B cell (primary cell): ENCODE data around the gene MTRF1. TPM values are rescaled to one million over a fixed set of nuclear protein-coding genes. Genes with fewer than 3 reads are reported as not detected.

Experiments
- ATAC-seq: fragments of 200-7000 bp; cut with Tn5 transposase; one replicate; pipeline ENCODE4 v1.10.0; 2021; ENCODE audit warnings: low read depth, mild to moderate bottlenecking, moderate number of reproducible peaks, moderate library complexity
- CTCF ChIA-PET: fragments of 350-600 bp; sonication (Branson Sonifier 250); formaldehyde crosslinking; loops from one replicate; lab custom pipeline; 2021; ENCODE audit warnings: antibody characterized with exemption, inconsistent platforms; lab: Charles Lee
- POLR2A ChIA-PET: fragments of 350-600 bp; sonication (Branson Sonifier 250); formaldehyde crosslinking; loops from one replicate; lab custom pipeline; 2021; ENCODE audit warnings: antibody characterized with exemption; lab: Charles Lee
- DNase-seq: peaks from one replicate; pipeline ENCODE4 v3.0.0; 2013
- H2AFZ ChIP-seq: 2 replicates; pipeline ENCODE4 v1.6.1; 2012; ENCODE audit warnings: mild to moderate bottlenecking, low read depth, low read length; ENCODE audit not compliant: insufficient read depth, poor library complexity, severe bottlenecking
- H3K27ac ChIP-seq, 2 donors: 1 replicate in 1 of 2; 2 replicates in 1 of 2; pipeline ENCODE4 v1.5.1; 2012 to 2013; ENCODE audit warnings: low read length in 2 of 2, mild to moderate bottlenecking in 2 of 2, moderate library complexity in 1 of 2
- H3K27me3 ChIP-seq, 4 experiments: fragments of 200-600 bp in 1 of 4; sonication (generic) in 1 of 4; replicated peaks in 1 of 4; 1 replicate in 2 of 4; 2 replicates in 2 of 4; pipeline versions ENCODE4 v1.6.1 to v1.7.0; 2013 to 2016; ENCODE audit warnings: low read length in 3 of 4, mild to moderate bottlenecking in 2 of 4, mixed read lengths in 1 of 4, moderate library complexity in 1 of 4; ENCODE audit not compliant: insufficient read depth in 4 of 4, control insufficient read depth in 3 of 4; ENCODE audit errors: control extremely low read depth in 1 of 4
- H3K36me3 ChIP-seq, 2 experiments: replicated peaks in 1 of 2; 1 replicate in 1 of 2; 2 replicates in 1 of 2; pipeline versions ENCODE4 v1.6.1 to v1.7.1; 2013; ENCODE audit warnings: low read length in 1 of 2; ENCODE audit not compliant: insufficient read depth in 2 of 2, control insufficient read depth in 1 of 2; ENCODE audit errors: control extremely low read depth in 1 of 2, extremely low read depth in 1 of 2
- H3K4me1 ChIP-seq, 2 donors: fragments of 200-600 bp in 1 of 2; sonication (generic) in 1 of 2; 1 replicate in 1 of 2; 2 replicates in 1 of 2; pipeline versions ENCODE4 v1.5.1 to v1.6.1; 2013 to 2017; ENCODE audit warnings: low read length in 2 of 2; ENCODE audit not compliant: control insufficient read depth in 2 of 2, insufficient read depth in 2 of 2
- H3K4me2 ChIP-seq: replicated peaks from 2 replicates; pipeline ENCODE3; 2012; ENCODE audit warnings: mild to moderate bottlenecking, low read depth, low read length; ENCODE audit not compliant: poor library complexity, severe bottlenecking
- H3K4me3 ChIP-seq, 5 experiments: fragments of 200-600 bp in 1 of 5; sonication (generic) in 1 of 5; 1 replicate in 3 of 5; 2 replicates in 2 of 5; pipeline versions ENCODE4 v1.5.1 to v1.7.0; 2011 to 2016; ENCODE audit warnings: low read length in 4 of 5, mild to moderate bottlenecking in 4 of 5, low read depth in 2 of 5, control low read depth in 1 of 5, moderate library complexity in 1 of 5; ENCODE audit not compliant: insufficient read depth in 1 of 5; ENCODE audit errors: control extremely low read depth in 1 of 5, extremely low read depth in 1 of 5
- H3K79me2 ChIP-seq: fragments of 200-600 bp; sonication (generic); one replicate; pipeline ENCODE4 v1.6.0; 2016; ENCODE audit warnings: low read length; ENCODE audit not compliant: control insufficient read depth, insufficient read depth
- H3K9ac ChIP-seq: fragments of 200-600 bp; sonication (generic); 2 replicates; pipeline ENCODE4 v1.6.1; 2017; ENCODE audit warnings: mild to moderate bottlenecking, low read length, moderate library complexity
- H3K9me3 ChIP-seq, 3 donors: one replicate each; pipeline versions ENCODE4 v1.6.1 to v1.7.1; 2013; ENCODE audit warnings: low read length in 2 of 3; ENCODE audit not compliant: control insufficient read depth in 2 of 3, insufficient read depth in 1 of 3; ENCODE audit errors: control extremely low read depth in 1 of 3
- H4K20me1 ChIP-seq: 2 replicates; pipeline ENCODE4 v1.6.0; 2012; ENCODE audit warnings: mild to moderate bottlenecking, low read length; ENCODE audit not compliant: insufficient read depth, control insufficient read depth, poor library complexity, severe bottlenecking
- H3K27ac Mint-ChIP-seq: one replicate; pipeline ENCODE4 v1.8.0; 2021; ENCODE audit warnings: mixed read lengths
- H3K27me3 Mint-ChIP-seq: one replicate; pipeline ENCODE4 v1.8.0; 2021; ENCODE audit warnings: mixed read lengths
- H3K4me1 Mint-ChIP-seq: one replicate; pipeline ENCODE4 v1.8.0; 2021; ENCODE audit warnings: mixed read lengths
- H3K4me3 Mint-ChIP-seq: one replicate; pipeline ENCODE4 v1.8.0; 2021; ENCODE audit warnings: mixed read lengths
- H3K9me3 Mint-ChIP-seq: one replicate; pipeline ENCODE4 v1.8.0; 2022; ENCODE audit warnings: mixed read lengths; ENCODE audit not compliant: insufficient read depth
- EZH2 ChIP-seq: IDR thresholded peaks from 2 replicates; pipeline ENCODE4 v1.6.1; 2012; ENCODE audit warnings: borderline replicate concordance, low read depth, mild to moderate bottlenecking, moderate library complexity, low read length; ENCODE audit not compliant: insufficient read depth, poor library complexity, severe bottlenecking
- WGBS: methylation state at CpG from one replicate; pipeline ENCODE4 v1.1.5; 2013; ENCODE audit warnings: missing lambda C conversion rate; ENCODE audit not compliant: insufficient coverage; 5-methylcytosine and 5-hydroxymethylcytosine counted together
- intact Hi-C: fragments of 100-400 bp; cut with micrococcal nuclease; formaldehyde crosslinking; loops from one replicate; pipeline ENCODE4 v1.10.0; 2022
- polyA plus RNA-seq: library from polyadenylated mRNA; depleted of rRNA; stranded (reverse); fragments of >200 nt; gene quantifications from 2 replicates; pipeline ENCODE4 v1.2.3, GENCODE V29; 2012
- total RNA-seq, 2 donors: library from RNA; stranded (reverse); fragments of 120-200 nt in 1 of 2; gene quantifications; 1 replicate in 1 of 2; 2 replicates in 1 of 2; pipeline versions ENCODE4 v1.2.3 to v1.2.4, GENCODE V29; 2013 to 2022
- TF ChIP-seq, protein P1 (sequence below): fragments of 200-600 bp; IDR thresholded peaks from one replicate; pipeline ENCODE4 v1.8.0; 2022; ENCODE audit warnings: antibody characterized with exemption, mild to moderate bottlenecking

MTRF1 gene
- total and polyA plus RNA-seq, 2 donors (not counting 1 experiment from before 2014, with no cell fraction given) = 24.4 to 36.0 TPM

DNA sequence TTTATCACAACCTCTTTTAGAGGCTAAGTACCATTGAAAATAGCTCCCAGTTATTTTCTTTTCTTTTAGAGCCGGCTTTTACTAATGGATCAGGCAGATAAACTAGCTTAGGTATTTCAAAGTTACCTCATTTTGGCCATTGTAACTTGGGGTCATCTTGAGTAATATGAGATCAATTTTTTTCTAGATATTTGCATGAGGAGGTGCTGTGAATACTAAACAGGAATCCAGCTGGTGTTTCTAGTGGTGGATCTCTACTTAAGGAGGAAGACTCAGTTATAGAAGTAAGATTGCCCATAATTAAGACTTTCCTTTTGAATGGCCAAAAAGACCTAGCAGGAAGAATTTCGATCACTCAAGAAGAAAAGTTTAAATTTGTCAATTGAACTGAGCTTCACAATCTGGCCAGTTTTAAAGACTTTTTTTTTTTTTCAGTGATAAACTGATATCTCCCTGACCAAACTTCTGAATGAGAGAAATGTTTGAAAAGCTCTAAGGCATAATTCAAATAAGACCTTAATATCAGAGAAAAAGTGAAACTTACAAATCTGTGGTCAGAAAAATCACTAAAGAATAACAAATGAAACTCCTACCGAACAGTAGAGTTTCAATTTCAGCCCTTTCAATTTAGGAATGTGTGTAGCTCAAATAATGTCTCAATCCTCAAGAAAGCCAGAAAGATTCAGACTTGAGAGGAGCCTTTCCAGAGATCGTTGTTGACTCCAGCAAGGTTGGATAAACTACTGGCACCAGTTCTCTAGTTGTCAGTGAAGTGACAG, 36.1 kb upstream of the MTRF1 start:
- no peak overlapping the region for H3K4me3 Mint-ChIP-seq
- intact Hi-C loops = no loop called here
- DNase-seq (no peak), ATAC-seq (no peak)
- Histone ChIP-seq H3K9me3 (peaks cover 0 to 1% (median 0%) of the 10 kb centered on the region in 3 donors), H3K4me1 (no peaks in the 10 kb centered on the region), H3K36me3 (no peaks in the 10 kb centered on the region), H3K27ac (no peak overlapping the region), H3K79me2 (no peaks in the 10 kb centered on the region), H3K27me3 (no peaks in the 10 kb centered on the region), H2AFZ (no peak overlapping the region), H3K4me2 (no peak overlapping the region), H3K4me3 (no peak overlapping the region), H4K20me1 (no peaks in the 10 kb centered on the region), H3K9ac (no peak overlapping the region)
- no peak for TF ChIP-seq EZH2
- TF ChIP-seq, protein P1, sequence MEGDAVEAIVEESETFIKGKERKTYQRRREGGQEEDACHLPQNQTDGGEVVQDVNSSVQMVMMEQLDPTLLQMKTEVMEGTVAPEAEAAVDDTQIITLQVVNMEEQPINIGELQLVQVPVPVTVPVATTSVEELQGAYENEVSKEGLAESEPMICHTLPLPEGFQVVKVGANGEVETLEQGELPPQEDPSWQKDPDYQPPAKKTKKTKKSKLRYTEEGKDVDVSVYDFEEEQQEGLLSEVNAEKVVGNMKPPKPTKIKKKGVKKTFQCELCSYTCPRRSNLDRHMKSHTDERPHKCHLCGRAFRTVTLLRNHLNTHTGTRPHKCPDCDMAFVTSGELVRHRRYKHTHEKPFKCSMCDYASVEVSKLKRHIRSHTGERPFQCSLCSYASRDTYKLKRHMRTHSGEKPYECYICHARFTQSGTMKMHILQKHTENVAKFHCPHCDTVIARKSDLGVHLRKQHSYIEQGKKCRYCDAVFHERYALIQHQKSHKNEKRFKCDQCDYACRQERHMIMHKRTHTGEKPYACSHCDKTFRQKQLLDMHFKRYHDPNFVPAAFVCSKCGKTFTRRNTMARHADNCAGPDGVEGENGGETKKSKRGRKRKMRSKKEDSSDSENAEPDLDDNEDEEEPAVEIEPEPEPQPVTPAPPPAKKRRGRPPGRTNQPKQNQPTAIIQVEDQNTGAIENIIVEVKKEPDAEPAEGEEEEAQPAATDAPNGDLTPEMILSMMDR = no peak
- POLR2A ChIA-PET = interaction anchor here (0.6 kb wide), 1 partner anchor 15 kb away, joined by 4 read pairs; no protein-coding TSS in a partner anchor
- peaks cover 2% of the 10 kb centered on the region for H3K4me1 Mint-ChIP-seq
- no peak overlapping the region for H3K27ac Mint-ChIP-seq
- CTCF ChIA-PET = interaction anchor here (0.7 to 1.2 kb wide), 2 partner anchors 8 to 757 kb away, joined by 3 read pairs; no protein-coding TSS in a partner anchor
- H3K9me3 Mint-ChIP-seq = no peaks in the 10 kb centered on the region
- no peaks in the 10 kb centered on the region for H3K27me3 Mint-ChIP-seq
- WGBS = 92% methylated on average over 1 of the region's 4 CpGs
